ENCODE data around the gene PCTP. TPM values are rescaled to one million over a fixed set of nuclear protein-coding genes. Genes with fewer than 3 reads are reported as not detected.
A peak's percentile ranks its signal among the peaks of the same experiment; 100 is the strongest.

PCTP gene
- total RNA-seq, 1 donor from 2014 or later: 28.1 TPM

GRCh38 chr17:55722742-55723487 is 27.9 kb upstream of the PCTP start, which contains the start of gene TMEM100:
TMEM100 (minus strand) TSS chr17:55722864; CDS start chr17:55721070, 1,794 bp downstream.
- Histone ChIP-seq H3K4me3 (peak within 1 kb of the TSS; percentile 50), H3K4me1 (peaks cover 6% of the 10 kb centered on the region), H3K9me3 (no peaks in the 10 kb centered on the region), H3K36me3 (peaks cover 9% of the 10 kb centered on the region), H3K27me3 (ENCODE audit: low read depth) (no peaks in the 10 kb centered on the region), H3K27ac (peak within 1 kb of the TSS; percentile 80)
- intact Hi-C loops (cut with DNase I): no loop called here
- ATAC-seq: peak; percentile 34 to 36
- no peak for TF ChIP-seq CTCF (IDR thresholded peaks at IDR 0.05)
- DNase-seq: no peak

- peak overlapping the region; percentile 80 for H3K27ac ChIP-seq
- no peak for TF ChIP-seq CTCF (IDR thresholded peaks at IDR 0.05)
- H3K4me3 ChIP-seq: peak overlapping the region; percentile 50
These were observed 27.4 kb upstream of the PCTP start for GRCh38 chr17:55723488-55723848.

GRCh38 chr17:55726440-55726839 is 24.4 kb upstream of the PCTP start:
- H3K9me3 ChIP-seq: no peaks in the 10 kb centered on the region
- DNase-seq (no peak), ATAC-seq (peak in 1 of 2 donors; percentile 55)
- TF ChIP-seq CTCF (IDR thresholded peaks at IDR 0.05): no peak
- H3K27ac ChIP-seq: peak overlapping the region; percentile 87
- H3K36me3 ChIP-seq: no peaks in the 10 kb centered on the region
- no peaks in the 10 kb centered on the region for H3K27me3 ChIP-seq (ENCODE audit: low read depth)
- intact Hi-C loops (cut with DNase I): no loop called here
- H3K4me3 ChIP-seq: peak overlapping the region; percentile 41
- H3K4me1 ChIP-seq: peaks cover 6% of the 10 kb centered on the region

More at GRCh38 chr17:55723488-55723848, 27.4 kb upstream of the PCTP start:
- no peak for DNase-seq
- Histone ChIP-seq H3K36me3 (peaks cover 9% of the 10 kb centered on the region), H3K4me1 (peaks cover 6% of the 10 kb centered on the region), H3K9me3 (no peaks in the 10 kb centered on the region), H3K27me3 (ENCODE audit: low read depth) (no peaks in the 10 kb centered on the region)
- intact Hi-C loops (cut with DNase I): no loop called here
- no peak for ATAC-seq

- ATAC-seq (no peak), DNase-seq (no peak)
- H3K4me1 ChIP-seq: peaks cover 6% of the 10 kb centered on the region
- no peaks in the 10 kb centered on the region for H3K36me3 ChIP-seq
- peak overlapping the region; percentile 41 for H3K4me3 ChIP-seq
- no peaks in the 10 kb centered on the region for H3K27me3 ChIP-seq (ENCODE audit: low read depth)
- intact Hi-C loops (cut with DNase I): no loop called here
- H3K9me3 ChIP-seq: no peaks in the 10 kb centered on the region
- no peak for TF ChIP-seq CTCF (IDR thresholded peaks at IDR 0.05)
- H3K27ac ChIP-seq: peak overlapping the region; percentile 87
These were observed 23.6 kb upstream of the PCTP start for GRCh38 chr17:55727275-55727674.

GRCh38 chr17:55727920-55728319 is 22.9 kb upstream of the PCTP start:
- H3K9me3 ChIP-seq: no peaks in the 10 kb centered on the region
- intact Hi-C loops (cut with DNase I): no loop called here
- ATAC-seq (no peak), DNase-seq (no peak)
- H3K27ac ChIP-seq: peak overlapping the region; percentile 87
- H3K4me1 ChIP-seq: peaks cover 6% of the 10 kb centered on the region
- no peaks in the 10 kb centered on the region for H3K36me3 ChIP-seq
- peak overlapping the region; percentile 41 for H3K4me3 ChIP-seq
- TF ChIP-seq CTCF (IDR thresholded peaks at IDR 0.05): no peak
- H3K27me3 ChIP-seq (ENCODE audit: low read depth): no peaks in the 10 kb centered on the region

All from lower lobe of right lung (tissue), 2 donors.